HG03575 (cell line): ENCODE measurements around the gene DNAJB11.
"Not testable (repeated sequence)": the region's sequence is repeated elsewhere in the genome, so short reads cannot be mapped to it uniquely, and the experiment has no call there.

ENCODE experiments used
- ATAC-seq: cut with Tn5 transposase; IDR thresholded peaks from one replicate; pipeline ENCODE4 v1.9.1; 2021; ENCODE audit not compliant: unreplicated experiment, insufficient number of reproducible peaks, low FRiP score; ENCODE audit errors: extremely low read depth

The DNAJB11 gene

GRCh38 chr3:186544281-186544680 lies 26.2 kb upstream of the DNAJB11 start, which contains the start of gene CRYGS:
Gene CRYGS, minus strand, starts transcription at chr3:186544380. Its CDS starts 54 bp downstream, at chr3:186544326.
- no peak for ATAC-seq

DNA sequence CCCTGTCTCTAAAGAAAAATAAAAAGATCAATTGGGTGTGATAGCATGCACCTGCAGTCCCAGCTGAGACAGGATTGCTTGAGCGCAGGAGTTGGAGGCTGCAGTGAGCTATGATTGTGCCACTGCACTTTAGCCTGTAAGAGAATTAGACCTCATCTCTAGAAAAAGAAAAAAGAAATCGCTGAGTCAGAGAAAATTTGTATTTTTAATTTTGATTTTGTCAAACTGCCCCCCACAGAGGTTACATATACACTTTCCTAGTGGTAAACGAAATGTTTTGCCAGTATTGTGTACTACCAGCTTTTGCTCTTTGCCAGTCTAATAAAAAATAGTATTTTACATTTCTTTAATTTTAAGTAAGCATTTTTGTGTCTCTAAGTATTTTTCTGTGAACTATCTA lies 21.0 kb upstream of the DNAJB11 start:
- ATAC-seq, result no peak

DNA sequence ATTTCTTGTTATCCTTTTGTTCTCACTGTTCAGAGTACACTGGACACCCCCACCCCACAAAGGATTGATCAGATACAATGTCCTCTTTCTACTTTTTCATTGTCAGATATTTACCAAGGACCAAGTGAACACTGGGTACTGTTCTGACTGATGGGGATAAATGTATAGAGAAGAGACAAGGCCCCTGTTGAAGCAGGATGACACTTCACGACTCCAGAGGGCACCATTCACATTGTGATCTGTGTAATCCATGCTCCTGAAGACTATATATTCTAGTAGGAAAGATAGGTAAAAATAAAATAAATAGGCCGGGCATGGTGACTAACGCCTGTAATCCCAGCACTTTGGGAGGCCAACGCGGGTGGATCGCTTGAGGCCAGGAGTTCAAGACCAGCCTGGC lies 19.1 kb upstream of the DNAJB11 start:
- ATAC-seq, result no peak

GRCh38 chr3:186552408-186553031 lies 18.0 kb upstream of the DNAJB11 start:
- no peak for ATAC-seq

DNA sequence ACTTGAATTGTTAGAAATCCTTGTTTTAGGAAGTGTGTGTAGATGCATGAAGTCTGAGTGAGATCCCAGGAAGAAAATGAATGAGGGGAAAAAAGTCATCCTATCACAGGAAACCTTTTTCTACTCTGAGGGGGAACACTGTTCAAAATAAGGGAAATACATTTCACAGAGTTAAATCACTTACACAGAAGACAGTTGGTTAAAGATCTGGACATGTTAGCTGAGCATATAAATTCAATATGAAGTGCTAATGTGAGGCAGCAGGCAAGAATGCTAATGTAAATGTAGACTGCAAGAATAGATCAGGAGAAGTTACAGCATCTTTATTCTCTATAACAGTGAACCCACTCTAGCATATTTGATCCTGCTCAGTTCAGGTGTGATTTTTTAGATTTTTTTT lies 5.9 kb upstream of the DNAJB11 start:
- ATAC-seq, result no peak

- ATAC-seq, result no peak
These were observed 3.8 kb upstream of the DNAJB11 start for GRCh38 chr3:186566772-186567071.

DNA sequence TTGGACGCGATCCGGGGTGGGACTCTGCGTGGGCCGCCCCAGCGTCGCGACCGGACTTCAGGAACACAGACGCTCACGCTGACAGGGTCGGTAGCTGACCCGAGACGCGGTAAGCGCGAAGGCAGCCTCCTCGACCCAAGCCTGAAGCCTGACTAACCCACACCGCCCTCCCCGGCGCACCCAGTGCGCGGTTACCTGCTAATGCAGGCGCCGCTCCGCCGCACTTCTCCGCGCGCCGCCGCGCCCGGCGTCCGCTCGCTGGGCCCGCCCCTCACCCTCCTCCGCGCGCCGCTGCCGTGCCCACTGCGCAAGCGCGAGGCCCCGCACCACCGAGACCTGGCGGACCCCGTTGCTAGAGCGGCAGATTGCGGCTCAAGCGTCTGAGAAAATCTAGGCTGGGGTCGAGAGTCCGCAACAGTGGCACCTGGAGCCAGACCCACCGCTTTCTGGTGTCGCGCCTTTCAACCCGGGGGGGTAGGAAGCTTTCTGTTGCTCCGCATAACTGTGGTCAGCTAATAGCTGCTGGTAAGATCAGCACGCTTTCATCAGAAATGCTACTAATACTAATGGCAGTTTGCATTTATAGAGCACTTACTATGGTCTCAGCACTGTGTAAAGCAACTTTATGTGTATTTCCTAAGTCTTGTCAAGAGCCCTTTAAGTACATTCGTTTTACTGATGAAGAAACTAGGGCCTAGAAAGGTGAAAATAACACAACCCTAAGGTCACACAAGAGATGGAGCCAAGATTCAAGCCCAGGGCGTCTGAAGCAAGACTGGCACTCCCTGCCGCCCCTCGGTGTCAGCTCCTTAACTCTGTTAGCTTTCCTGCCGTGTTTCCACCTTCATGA lies 3.2 kb upstream of the DNAJB11 start, which contains the start of gene TBCCD1:
TSS of gene TBCCD1 (minus strand) at position 268 of the 850 bp plus-strand sequence. CDS start 3,010 bp downstream, outside the sequence.
- no peak for ATAC-seq

DNA sequence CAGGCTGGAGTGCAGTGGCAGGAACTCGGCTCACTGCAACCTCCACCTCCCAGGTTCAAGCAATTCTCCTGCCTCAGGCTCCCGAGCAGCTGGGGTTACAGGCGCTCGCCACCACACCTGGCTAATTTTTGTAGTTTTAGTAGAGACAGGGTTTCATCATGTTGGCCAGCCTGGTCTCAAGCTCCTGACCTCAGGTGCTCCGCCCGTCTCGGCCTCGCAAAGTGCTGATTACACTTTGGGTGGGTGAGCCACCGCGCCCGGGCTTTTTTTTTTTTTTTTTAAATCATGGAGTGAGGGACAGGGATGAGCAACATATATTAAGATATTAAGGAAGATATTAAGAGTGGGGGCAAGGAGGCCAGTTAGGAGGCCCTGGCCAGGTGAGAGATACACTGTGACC lies 1.2 kb upstream of the DNAJB11 start:
- not testable (repeated sequence) for ATAC-seq

GRCh38 chr3:186569779-186570095 lies 783 bp upstream of the DNAJB11 start:
- ATAC-seq, result no peak

- no peak for ATAC-seq
These were observed 572 bp downstream of the DNAJB11 start for GRCh38 chr3:186570941-186571643.

DNA sequence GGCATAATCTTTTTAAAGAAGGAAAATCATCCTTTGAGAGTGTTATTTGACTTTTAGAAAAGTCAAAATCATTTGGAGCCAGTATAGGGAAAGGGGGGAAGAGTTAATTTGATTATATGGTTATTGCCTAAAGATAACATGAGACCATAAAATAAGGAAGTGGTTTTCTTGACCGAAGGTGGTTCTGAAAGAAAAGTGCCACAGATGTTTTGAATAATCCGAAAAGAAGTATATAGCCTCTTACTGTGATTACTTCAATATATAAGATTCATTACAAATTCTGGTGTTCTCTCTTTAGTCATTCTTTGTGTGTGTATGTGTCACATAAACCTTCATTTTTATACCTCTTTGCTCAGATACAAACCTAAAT lies 1.1 kb downstream of the DNAJB11 start:
- no peak for ATAC-seq

- no peak for ATAC-seq
These were observed 7.0 kb downstream of the DNAJB11 start for GRCh38 chr3:186577521-186577920.

GRCh38 chr3:186580785-186581184 lies 10.3 kb downstream of the DNAJB11 start:
- ATAC-seq, result no peak

GRCh38 chr3:186582541-186582940 lies 12.0 kb downstream of the DNAJB11 start:
- ATAC-seq, result no peak

DNA sequence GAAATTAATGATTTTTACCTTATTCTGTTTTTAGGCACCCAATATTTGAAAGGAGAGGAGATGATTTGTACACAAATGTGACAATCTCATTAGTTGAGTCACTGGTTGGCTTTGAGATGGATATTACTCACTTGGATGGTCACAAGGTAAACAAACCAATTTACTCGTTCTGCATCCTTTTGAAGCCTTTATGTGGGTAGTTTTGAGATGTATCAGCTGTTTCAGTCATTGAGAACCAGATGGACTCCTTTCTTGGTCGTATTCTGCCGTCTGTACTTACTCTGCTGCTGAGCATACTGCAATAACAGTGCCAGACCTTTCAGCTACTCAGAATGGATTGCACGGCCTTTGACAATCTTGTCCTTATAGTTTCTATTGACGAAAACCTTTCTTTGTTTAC lies 13.3 kb downstream of the DNAJB11 start:
- ATAC-seq, result no peak

DNA sequence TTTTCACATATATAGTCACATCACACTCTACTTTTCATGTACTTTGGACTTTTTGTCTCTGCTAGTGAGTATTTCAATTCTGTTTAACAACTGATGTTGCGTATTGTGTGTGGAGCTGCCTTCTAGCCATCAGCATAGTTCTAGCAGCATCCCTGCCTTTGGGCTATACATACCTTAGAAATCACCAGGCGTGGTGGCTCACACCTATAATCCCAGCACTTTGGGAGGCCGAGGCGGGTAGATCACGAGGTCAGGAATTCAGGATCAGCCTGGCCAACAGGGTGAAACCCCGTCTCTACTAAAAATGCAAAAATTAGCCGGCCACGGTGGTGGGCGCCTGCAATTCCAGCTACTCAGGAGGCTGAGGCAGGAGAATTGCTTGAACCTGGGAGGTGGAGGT lies 15.7 kb downstream of the DNAJB11 start:
- ATAC-seq, result not testable (repeated sequence)

DNA sequence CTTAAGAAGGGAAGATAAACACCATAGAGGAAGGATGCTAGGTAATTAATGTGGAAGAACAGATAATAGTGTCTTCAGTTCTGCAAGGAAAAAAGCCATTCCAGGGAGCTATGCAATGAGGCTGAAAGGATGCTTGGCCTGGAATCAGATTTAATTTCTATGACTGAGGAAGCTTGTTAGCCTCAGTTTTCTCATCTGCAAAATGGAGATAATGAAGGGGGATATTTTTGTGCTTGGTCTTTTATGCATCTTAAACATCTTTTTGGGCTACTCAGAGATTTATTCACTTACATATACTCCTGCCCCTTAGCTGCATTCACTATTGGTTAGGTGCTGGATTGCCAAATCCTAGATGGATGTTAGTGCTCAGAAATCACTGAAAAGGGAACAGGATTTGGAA lies 16.7 kb downstream of the DNAJB11 start:
- no peak for ATAC-seq

GRCh38 chr3:186588632-186589031 lies 18.1 kb downstream of the DNAJB11 start:
- ATAC-seq, result no peak

DNA sequence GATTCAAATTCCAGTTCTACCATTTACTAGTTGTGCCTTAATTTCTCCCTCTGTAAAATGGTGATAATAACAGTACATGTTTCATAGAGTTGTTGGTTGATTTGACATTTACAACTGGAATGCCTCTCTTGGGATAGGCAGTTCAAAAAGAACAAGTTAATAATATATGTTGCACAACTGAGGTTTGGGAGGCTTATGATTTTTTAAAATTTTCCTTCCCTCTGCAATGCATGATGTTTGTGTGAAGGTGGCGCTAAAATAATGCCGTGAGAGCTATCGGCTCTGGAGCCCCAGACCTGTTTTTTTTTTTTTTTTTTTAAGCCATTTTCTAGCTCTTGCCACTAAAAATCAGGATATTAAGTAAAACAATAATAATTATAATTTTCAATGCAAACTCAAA lies 18.6 kb downstream of the DNAJB11 start:
- ATAC-seq, result no peak
